MV-4-11 (cell line): ENCODE data around the gene WNT5B.
A peak's percentile ranks its signal among the peaks of the same experiment; 100 is the strongest.

Experiments used
- DNase-seq: peaks from one replicate; lab custom pipeline; 2025; lab: John Stamatoyannopoulos, UW

The WNT5B gene

GRCh38 chr12:1651946-1652345 lies 22.9 kb downstream of the WNT5B start:
- no peak for DNase-seq

DNA sequence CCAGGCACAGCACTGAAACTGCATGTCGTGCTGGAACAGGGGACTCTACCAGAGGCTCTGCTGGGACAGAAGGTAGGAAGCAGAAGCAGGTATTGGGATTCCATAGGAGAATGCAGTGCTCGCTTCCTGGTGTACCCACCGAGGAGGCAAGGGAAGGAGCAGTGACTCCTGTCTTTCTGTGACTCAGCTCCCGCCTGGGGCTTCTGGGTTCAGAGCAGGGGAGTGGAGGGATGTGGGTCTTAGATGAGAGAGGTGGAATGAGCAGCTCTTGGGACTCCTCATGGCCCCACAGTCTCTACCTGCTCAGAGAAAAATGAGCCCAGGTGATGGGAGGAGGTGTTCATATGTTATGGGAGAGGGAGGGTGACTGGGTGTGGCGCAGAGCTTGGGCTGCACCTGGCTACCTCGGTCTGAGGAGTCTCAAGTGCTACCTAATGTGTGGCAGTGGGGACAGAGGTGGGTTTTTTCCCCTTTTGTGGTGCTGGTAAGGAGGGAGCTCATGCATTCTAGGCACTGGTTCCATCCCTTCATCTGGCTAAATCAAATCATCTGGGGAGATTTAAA lies 26.3 kb downstream of the WNT5B start:
- no peak for DNase-seq

- DNase-seq = no peak
Measured at GRCh38 chr12:1656902-1657301, 27.9 kb downstream of the WNT5B start.

DNA sequence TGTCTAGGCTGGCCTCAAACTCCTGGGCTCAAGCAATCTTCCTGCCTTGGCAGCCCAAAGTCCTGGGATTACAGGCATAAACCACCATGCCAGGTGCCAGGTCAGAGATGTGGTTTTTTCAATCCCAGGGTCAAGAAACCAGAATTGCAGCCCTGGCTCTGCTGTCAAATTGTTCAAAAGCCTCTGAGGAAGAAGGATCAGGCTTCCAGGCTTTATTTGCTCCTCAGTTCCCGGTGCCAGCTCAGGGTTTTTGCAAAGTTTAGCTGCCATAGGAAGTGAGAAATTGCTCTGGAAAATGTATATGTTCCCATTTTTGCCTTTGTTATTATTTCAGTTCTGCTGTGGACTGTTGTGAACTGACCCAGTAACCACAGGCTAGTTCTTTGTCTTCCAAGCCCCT lies 28.7 kb downstream of the WNT5B start:
- DNase-seq = peak; percentile 40

GRCh38 chr12:1660304-1661187 lies 31.5 kb downstream of the WNT5B start:
- peak; percentile 21 for DNase-seq

DNA sequence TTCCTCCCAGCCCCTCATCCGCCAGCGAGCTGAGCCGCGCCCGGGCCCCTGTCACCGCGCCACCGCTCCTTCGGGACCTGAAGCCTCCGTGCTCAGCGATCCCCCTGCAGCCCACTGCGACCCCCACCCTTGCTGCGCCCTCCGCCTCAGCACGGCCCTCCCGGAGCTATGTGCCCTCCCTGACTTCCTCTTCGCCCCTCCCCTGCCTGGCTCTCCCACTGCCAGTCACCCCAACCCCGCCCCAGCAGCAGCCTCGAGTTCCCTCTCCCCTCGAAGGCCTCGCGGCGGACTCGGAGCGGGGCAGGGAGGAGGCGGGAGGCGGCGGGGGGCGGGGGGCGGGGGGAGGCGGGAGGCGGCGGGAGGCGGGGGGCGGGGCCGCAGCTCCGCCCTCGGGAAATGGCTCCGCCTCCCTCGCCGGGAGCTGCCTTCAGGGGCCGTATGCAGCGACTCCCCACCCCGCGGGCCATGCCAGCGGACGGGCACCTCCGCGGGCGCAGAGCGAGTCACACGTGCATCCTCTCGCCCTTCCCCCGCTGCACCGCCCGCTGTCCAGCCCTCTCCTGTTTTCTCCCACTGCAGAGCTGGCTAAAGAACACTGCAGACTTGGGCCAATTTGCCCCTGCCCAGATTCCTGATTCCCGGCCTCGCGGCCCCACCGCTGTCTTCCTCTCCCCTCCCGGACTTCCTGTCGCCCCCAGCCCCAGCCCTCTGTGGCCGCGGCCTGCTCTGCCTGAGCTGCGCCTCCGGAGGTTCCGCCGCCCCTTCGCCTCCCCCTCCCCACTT lies 32.7 kb downstream of the WNT5B start:
- peak; percentile 91 for DNase-seq

GRCh38 chr12:1662761-1663439 lies 33.9 kb downstream of the WNT5B start:
- DNase-seq = no peak

GRCh38 chr12:1663440-1664132 lies 34.6 kb downstream of the WNT5B start:
- no peak for DNase-seq

GRCh38 chr12:1665366-1665765 lies 36.3 kb downstream of the WNT5B start:
- no peak for DNase-seq

DNA sequence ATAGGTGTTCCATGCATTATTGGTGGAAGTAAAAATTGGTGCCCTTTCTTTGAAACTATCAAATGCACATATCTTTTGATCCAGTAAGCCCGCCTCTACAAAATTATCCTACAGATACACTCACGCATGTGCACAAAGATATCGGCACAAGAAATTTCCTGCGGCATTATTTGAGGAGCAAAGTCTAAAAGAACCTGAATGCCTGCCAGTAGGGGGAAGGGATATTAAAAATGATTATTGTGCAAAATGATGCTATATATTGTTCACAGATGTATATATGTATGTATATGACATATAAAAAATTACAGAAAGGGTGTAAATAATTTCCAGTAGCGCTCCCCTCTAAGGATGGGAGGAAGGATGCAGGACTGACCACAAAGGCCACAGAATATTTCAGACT lies 37.2 kb downstream of the WNT5B start:
- DNase-seq = no peak

GRCh38 chr12:1666685-1667162 lies 37.7 kb downstream of the WNT5B start:
- peak; percentile 50 for DNase-seq

GRCh38 chr12:1668833-1669543 lies 40.0 kb downstream of the WNT5B start:
- peak; percentile 93 for DNase-seq

- DNase-seq = no peak
Measured at GRCh38 chr12:1670358-1671268, 41.6 kb downstream of the WNT5B start.

- no peak for DNase-seq
Measured at GRCh38 chr12:1676043-1676442, 47.0 kb downstream of the WNT5B start.

DNA sequence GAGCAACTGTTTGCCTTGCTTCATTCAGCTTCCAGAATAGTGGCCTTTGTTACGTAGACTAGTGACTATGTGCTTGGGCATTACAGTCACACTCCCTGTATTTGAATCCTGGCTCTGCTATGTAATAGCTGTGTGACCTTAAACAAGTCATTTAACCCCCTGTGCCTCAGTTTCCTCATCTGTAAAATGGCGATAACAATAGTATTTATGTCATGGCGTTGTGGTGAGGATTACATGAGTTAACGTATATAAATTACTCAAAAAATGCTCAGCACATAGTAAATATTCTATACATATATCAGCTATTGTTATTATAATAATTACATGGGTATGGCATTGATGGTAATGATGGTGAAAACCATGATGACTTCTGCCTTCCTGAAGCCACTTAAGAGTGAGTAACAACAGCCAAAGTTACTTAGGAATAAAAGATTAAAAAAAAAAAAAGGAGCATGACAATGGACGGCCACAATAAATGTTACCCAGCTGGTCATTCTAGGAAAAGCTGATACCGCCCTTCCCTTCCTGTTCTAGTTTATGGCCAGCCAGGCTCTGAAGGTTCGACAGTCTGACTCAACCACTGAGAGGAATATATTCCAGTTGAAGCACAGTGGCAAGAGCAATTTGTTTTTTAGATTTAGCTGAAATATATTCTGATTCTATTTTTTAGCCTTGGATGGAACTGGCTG lies 51.9 kb downstream of the WNT5B start:
- DNase-seq = no peak

- no peak for DNase-seq
Measured at GRCh38 chr12:1681493-1681807, 52.4 kb downstream of the WNT5B start.

DNA sequence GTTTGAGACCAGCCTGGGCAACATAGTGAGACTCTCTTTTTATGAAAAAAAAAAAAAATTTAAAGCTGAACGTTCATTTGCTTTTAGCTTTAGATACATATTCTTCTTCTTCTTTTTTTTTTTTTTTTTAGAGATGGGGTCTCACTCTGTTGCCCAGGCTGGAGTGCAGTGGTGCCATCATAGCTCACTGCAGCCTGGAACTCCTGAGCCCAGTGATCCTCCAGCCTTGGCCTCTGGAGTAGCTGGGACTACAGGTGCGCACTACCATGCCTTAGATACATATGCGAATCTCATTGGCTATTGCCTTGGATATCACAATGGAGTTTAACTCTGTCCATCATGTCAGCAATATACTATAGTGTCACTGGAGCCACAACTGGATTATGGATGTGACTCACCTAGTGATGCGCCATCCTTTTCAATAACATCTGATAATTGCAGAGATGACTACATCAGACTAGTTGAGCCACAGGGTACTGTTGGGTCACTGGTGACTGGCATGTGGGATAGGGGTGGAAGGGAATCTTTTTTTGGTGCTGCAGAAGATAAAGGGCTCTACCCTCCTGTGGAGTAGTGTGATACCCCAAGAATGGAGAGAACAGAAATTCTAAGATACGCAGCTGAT lies 59.2 kb downstream of the WNT5B start:
- DNase-seq = no peak

DNA sequence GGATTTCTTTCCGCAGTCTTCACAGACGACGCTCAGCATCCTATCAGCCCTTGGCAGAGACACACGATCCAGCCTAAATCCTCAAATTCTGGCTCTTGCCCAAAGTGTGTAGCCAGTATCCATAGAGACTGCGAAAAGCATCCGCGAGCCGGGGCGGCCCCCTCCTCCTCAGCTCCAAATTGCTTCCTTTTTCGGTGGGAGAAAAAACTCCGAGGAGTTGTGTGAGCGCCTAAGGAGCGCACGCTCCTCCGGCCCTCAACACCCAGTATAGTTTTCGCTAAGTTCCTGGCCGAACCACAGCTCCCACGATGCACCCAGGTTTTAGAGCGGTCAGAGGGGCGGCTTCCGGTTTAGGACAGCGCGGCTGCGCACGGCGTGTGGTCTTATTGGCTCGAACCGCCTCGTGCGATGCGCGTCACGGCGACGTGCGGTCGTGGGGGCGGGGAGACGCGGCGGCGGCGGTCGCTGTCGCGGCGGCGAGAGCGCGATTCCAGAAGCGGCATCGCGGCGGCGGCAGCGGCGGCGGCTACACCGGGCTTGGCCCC lies 61.6 kb downstream of the WNT5B start, which contains the start of gene ADIPOR2:
TSS of gene ADIPOR2 (plus strand) at position 493 of the 545 bp plus-strand sequence. CDS start 63,274 bp downstream, outside the sequence.
- DNase-seq = peak; percentile 98
